WTC11 (cell line): ENCODE results near the gene ACO2. TPM values are rescaled to one million over a fixed set of nuclear protein-coding genes. Genes with fewer than 3 reads are reported as not detected.

Source experiments
- ATAC-seq: fragments of 200-7000 bp; cut with Tn5 transposase; 2 replicates; pipeline ENCODE4 v1.10.0; 2021; ENCODE audit warnings: mild to moderate bottlenecking, moderate library complexity
- CTCF ChIA-PET: fragments of 300-600 bp; sonication (Branson Sonifier 250); formaldehyde crosslinking; loops from one replicate; lab custom pipeline; 2021; ENCODE audit warnings: antibody characterized with exemption; lab: Charles Lee
- POLR2A ChIA-PET: fragments of 350-600 bp; sonication (Branson Sonifier 250); formaldehyde crosslinking; loops from one replicate; lab custom pipeline; 2021; ENCODE audit warnings: antibody characterized with exemption; lab: Charles Lee
- DNase-seq: peaks from one replicate; pipeline ENCODE4 v3.0.0; 2021; ENCODE audit warnings: low spot score
- H3K27ac Mint-ChIP-seq: 2 replicates; pipeline ENCODE4 v1.8.0; 2021; ENCODE audit warnings: mixed read lengths
- H3K27me3 Mint-ChIP-seq: 2 replicates; pipeline ENCODE4 v1.8.0; 2021; ENCODE audit warnings: low read depth, mild to moderate bottlenecking, moderate library complexity, mixed read lengths
- H3K36me3 Mint-ChIP-seq: 2 replicates; pipeline ENCODE4 v1.8.0; 2021; ENCODE audit warnings: mixed read lengths
- H3K4me1 Mint-ChIP-seq: 2 replicates; pipeline ENCODE4 v1.8.0; 2022; ENCODE audit warnings: mixed read lengths
- H3K4me3 Mint-ChIP-seq: 2 replicates; pipeline ENCODE4 v1.8.0; 2021; ENCODE audit warnings: mild to moderate bottlenecking, moderate library complexity, mixed read lengths
- H3K9me3 Mint-ChIP-seq: 2 replicates; pipeline ENCODE4 v1.8.0; 2021; ENCODE audit warnings: mixed read lengths
- CBFB ChIP-seq: sonication (generic); formaldehyde crosslinking; IDR thresholded peaks from 2 replicates; pipeline ENCODE4 v1.8.1; 2022; ENCODE audit warnings: mild to moderate bottlenecking, low read depth, missing genetic modification reagents
- FOXK1 ChIP-seq: sonication (generic); formaldehyde crosslinking; IDR thresholded peaks from 2 replicates; pipeline ENCODE4 v1.8.0; 2022; ENCODE audit warnings: mild to moderate bottlenecking, moderate library complexity, missing genetic modification reagents
- GRHL2 ChIP-seq: fragments of 250-450 bp; sonication (Bioruptor Pico); IDR thresholded peaks from 2 replicates; pipeline ENCODE4 v1.8.0; 2022; ENCODE audit warnings: mild to moderate bottlenecking, moderate library complexity; ENCODE audit not compliant: insufficient replicate concordance, severe bottlenecking
- JAZF1 ChIP-seq: fragments of 250-450 bp; sonication (Bioruptor Pico); IDR thresholded peaks from 2 replicates; pipeline ENCODE4 v1.9.0; 2021; ENCODE audit warnings: moderate library complexity, mild to moderate bottlenecking, inconsistent platforms
- MXD4 ChIP-seq: fragments of 250-450 bp; sonication (Bioruptor Pico); IDR thresholded peaks from 2 replicates; pipeline ENCODE4 v1.8.0; 2021; ENCODE audit warnings: mild to moderate bottlenecking, moderate library complexity, borderline replicate concordance
- NR1H2 ChIP-seq: sonication (generic); formaldehyde crosslinking; IDR thresholded peaks from 2 replicates; pipeline ENCODE4 v1.9.0; 2021; ENCODE audit warnings: mild to moderate bottlenecking, moderate library complexity, missing genetic modification reagents
- RORB ChIP-seq: fragments of 250-450 bp; sonication (Bioruptor Pico); IDR thresholded peaks from 2 replicates; pipeline ENCODE4 v1.9.0; 2021; ENCODE audit warnings: mild to moderate bottlenecking
- SMAD3 ChIP-seq: sonication (generic); formaldehyde crosslinking; IDR thresholded peaks from 2 replicates; pipeline ENCODE4 v1.8.0; 2022; ENCODE audit warnings: missing genetic modification reagents, mild to moderate bottlenecking, borderline replicate concordance
- ZNF396 ChIP-seq: fragments of 250-450 bp; sonication (Bioruptor Pico); IDR thresholded peaks from 2 replicates; pipeline ENCODE4 v1.8.0; 2021; ENCODE audit warnings: mild to moderate bottlenecking, moderate library complexity, borderline replicate concordance
- ZNF416 ChIP-seq: fragments of 250-450 bp; sonication (Bioruptor Pico); IDR thresholded peaks from 2 replicates; pipeline ENCODE4 v1.9.0; 2021; ENCODE audit warnings: mild to moderate bottlenecking, inconsistent platforms
- ZNF423 ChIP-seq: fragments of 250-450 bp; sonication (Bioruptor Pico); IDR thresholded peaks from 2 replicates; pipeline ENCODE4 v2.1.2; 2022; ENCODE audit warnings: mild to moderate bottlenecking, moderate library complexity
- ZNF671 ChIP-seq: fragments of 250-450 bp; sonication (Bioruptor Pico); IDR thresholded peaks from 2 replicates; pipeline ENCODE4 v1.8.0; 2021; ENCODE audit warnings: mild to moderate bottlenecking
- total RNA-seq: library from RNA; stranded (reverse); gene quantifications from 3 replicates; pipeline ENCODE4 v1.2.3, GENCODE V29; 2021
- TF ChIP-seq, protein P1 (sequence below): sonication (generic); formaldehyde crosslinking; IDR thresholded peaks from 2 replicates; pipeline ENCODE4 v1.8.0; 2023; ENCODE audit warnings: mild to moderate bottlenecking, missing genetic modification reagents
- TF ChIP-seq, protein P2 (sequence below): sonication (generic); formaldehyde crosslinking; IDR thresholded peaks from 2 replicates; pipeline ENCODE4 v1.8.0; 2022; ENCODE audit warnings: missing genetic modification reagents
- TF ChIP-seq, protein P3 (sequence below): sonication (generic); formaldehyde crosslinking; IDR thresholded peaks from 2 replicates; pipeline ENCODE4 v1.8.1; 2022; ENCODE audit warnings: mild to moderate bottlenecking, moderate library complexity, missing genetic modification reagents
- TF ChIP-seq, protein P4 (sequence below): sonication (generic); formaldehyde crosslinking; IDR thresholded peaks from 2 replicates; pipeline ENCODE4 v1.8.1; 2023; ENCODE audit warnings: mild to moderate bottlenecking, missing genetic modification reagents
- TF ChIP-seq, protein P5 (sequence below): sonication (generic); formaldehyde crosslinking; IDR thresholded peaks from 2 replicates; pipeline ENCODE4 v1.8.1; 2023; ENCODE audit warnings: mild to moderate bottlenecking, missing genetic modification reagents, moderate library complexity
- TF ChIP-seq, protein P6 (sequence below): sonication (generic); formaldehyde crosslinking; IDR thresholded peaks from 2 replicates; pipeline ENCODE4 v1.8.1; 2023; ENCODE audit warnings: mild to moderate bottlenecking, missing genetic modification reagents, moderate library complexity
- TF ChIP-seq, protein P7 (sequence below): fragments of 250-450 bp; sonication (Bioruptor Pico); IDR thresholded peaks from 2 replicates; pipeline ENCODE4 v2.1.2; 2022; ENCODE audit warnings: mild to moderate bottlenecking, moderate library complexity
- TF ChIP-seq, protein P8 (sequence below): sonication (generic); formaldehyde crosslinking; IDR thresholded peaks from 2 replicates; pipeline ENCODE4 v1.8.1; 2023; ENCODE audit warnings: mild to moderate bottlenecking, missing genetic modification reagents

ACO2 gene
- total RNA-seq, 1 experiment from 2014 or later, result 104 TPM

DNA sequence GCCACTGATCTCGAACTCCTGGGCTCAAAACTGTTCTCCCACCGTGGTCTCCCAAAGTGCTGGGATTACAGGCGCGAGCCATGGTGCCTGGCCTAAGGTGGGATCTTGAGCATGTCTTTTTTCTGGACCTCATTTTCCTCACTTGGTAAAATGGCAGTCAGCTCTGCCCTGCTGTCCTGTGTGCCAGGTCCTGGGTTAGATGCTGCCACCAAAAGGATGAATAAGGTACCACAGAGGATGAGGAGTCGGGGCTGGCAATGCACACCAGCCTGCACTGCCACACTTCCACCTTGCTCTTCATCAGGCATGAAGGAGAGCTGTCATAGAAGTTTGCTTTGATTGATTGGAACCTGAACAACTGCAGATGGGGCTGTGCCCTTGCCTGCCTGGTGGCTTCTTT lies 32.3 kb downstream of the ACO2 start (continued):
- TF ChIP-seq, protein P1, sequence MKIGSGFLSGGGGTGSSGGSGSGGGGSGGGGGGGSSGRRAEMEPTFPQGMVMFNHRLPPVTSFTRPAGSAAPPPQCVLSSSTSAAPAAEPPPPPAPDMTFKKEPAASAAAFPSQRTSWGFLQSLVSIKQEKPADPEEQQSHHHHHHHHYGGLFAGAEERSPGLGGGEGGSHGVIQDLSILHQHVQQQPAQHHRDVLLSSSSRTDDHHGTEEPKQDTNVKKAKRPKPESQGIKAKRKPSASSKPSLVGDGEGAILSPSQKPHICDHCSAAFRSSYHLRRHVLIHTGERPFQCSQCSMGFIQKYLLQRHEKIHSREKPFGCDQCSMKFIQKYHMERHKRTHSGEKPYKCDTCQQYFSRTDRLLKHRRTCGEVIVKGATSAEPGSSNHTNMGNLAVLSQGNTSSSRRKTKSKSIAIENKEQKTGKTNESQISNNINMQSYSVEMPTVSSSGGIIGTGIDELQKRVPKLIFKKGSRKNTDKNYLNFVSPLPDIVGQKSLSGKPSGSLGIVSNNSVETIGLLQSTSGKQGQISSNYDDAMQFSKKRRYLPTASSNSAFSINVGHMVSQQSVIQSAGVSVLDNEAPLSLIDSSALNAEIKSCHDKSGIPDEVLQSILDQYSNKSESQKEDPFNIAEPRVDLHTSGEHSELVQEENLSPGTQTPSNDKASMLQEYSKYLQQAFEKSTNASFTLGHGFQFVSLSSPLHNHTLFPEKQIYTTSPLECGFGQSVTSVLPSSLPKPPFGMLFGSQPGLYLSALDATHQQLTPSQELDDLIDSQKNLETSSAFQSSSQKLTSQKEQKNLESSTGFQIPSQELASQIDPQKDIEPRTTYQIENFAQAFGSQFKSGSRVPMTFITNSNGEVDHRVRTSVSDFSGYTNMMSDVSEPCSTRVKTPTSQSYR (CRISPR knock-in tag), result no peak
- TF ChIP-seq, all 79 proteins: peak for 0

DNA sequence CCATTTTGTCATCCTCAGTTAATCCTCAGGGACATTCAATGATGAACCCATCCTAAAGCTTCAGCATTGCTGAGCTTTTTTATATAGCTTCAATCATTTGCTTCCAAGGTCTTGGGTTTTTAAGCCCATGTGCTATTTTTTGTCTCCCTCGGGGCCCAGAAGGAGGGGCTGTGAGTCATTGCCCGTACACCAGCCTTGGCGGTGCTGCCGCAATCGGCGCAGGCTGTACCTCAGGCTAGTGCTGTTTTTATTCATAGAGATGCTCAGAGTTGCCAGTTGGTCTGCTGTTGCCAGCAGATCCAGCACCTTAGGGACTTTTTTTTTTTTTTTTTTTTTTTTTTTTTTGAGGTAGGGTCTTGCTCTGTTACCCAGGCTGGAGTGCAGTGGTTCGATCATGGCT lies 35.5 kb downstream of the ACO2 start:
- ATAC-seq, result no peak
- no peak overlapping the region for H3K4me3 Mint-ChIP-seq

DNA sequence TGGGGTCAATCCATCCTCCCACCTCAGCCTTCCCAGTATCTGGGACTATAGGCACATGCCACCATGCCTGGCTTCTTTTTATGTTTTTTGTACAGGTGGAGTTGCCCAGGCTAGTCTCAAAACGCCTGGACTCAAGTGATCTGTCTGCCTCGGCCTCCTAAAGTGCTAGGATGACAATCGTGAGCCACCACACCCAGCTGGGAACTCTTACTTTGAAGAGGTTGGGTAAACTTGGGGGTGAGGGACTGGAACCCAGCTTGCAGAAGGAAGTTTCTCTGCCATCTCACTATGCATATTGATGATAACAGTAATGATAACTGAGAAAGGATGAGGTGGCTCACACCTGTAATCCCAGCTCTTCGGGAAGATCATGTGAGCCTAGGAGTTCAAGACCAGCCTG lies 35.9 kb downstream of the ACO2 start:
- ChIA-PET CTCF (interaction anchor here (0.7 to 3.3 kb wide), 3 partner anchors 13 to 101 kb away, joined by 3 to 11 read pairs (median 3); no protein-coding TSS in a partner anchor), POLR2A (interaction anchor here (1.1 to 1.4 kb wide), 2 partner anchors 23 to 36 kb away, joined by 3 to 4 read pairs; partner anchors contain the start of genes ACO2 and PHF5A)
- no peaks in the 10 kb centered on the region for H3K9me3 Mint-ChIP-seq
- H3K27ac Mint-ChIP-seq, result no peak overlapping the region; the same call in 1 of the 2 replicates
- ATAC-seq, result no peak
- peaks cover 30% of the 10 kb centered on the region for H3K36me3 Mint-ChIP-seq
- H3K27me3 Mint-ChIP-seq, result no peaks in the 10 kb centered on the region
- no peak overlapping the region for H3K4me3 Mint-ChIP-seq
- no peak for DNase-seq
- no peaks in the 10 kb centered on the region for H3K4me1 Mint-ChIP-seq
- TF ChIP-seq CBFB (CRISPR knock-in tag) (no peak), GRHL2 (CRISPR knock-in tag) (no peak), FOXK1 (CRISPR knock-in tag) (no peak), SMAD3 (no peak), NR1H2 (CRISPR knock-in tag) (no peak), ZNF671 (CRISPR knock-in tag) (no peak)
- TF ChIP-seq, protein P2, sequence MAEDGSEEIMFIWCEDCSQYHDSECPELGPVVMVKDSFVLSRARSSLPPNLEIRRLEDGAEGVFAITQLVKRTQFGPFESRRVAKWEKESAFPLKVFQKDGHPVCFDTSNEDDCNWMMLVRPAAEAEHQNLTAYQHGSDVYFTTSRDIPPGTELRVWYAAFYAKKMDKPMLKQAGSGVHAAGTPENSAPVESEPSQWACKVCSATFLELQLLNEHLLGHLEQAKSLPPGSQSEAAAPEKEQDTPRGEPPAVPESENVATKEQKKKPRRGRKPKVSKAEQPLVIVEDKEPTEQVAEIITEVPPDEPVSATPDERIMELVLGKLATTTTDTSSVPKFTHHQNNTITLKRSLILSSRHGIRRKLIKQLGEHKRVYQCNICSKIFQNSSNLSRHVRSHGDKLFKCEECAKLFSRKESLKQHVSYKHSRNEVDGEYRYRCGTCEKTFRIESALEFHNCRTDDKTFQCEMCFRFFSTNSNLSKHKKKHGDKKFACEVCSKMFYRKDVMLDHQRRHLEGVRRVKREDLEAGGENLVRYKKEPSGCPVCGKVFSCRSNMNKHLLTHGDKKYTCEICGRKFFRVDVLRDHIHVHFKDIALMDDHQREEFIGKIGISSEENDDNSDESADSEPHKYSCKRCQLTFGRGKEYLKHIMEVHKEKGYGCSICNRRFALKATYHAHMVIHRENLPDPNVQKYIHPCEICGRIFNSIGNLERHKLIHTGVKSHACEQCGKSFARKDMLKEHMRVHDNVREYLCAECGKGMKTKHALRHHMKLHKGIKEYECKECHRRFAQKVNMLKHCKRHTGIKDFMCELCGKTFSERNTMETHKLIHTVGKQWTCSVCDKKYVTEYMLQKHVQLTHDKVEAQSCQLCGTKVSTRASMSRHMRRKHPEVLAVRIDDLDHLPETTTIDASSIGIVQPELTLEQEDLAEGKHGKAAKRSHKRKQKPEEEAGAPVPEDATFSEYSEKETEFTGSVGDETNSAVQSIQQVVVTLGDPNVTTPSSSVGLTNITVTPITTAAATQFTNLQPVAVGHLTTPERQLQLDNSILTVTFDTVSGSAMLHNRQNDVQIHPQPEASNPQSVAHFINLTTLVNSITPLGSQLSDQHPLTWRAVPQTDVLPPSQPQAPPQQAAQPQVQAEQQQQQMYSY (CRISPR knock-in tag), result no peak
- TF ChIP-seq, protein P3, sequence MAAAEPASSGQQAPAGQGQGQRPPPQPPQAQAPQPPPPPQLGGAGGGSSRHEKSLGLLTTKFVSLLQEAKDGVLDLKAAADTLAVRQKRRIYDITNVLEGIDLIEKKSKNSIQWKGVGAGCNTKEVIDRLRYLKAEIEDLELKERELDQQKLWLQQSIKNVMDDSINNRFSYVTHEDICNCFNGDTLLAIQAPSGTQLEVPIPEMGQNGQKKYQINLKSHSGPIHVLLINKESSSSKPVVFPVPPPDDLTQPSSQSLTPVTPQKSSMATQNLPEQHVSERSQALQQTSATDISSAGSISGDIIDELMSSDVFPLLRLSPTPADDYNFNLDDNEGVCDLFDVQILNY, result no peak
- TF ChIP-seq, protein P4, sequence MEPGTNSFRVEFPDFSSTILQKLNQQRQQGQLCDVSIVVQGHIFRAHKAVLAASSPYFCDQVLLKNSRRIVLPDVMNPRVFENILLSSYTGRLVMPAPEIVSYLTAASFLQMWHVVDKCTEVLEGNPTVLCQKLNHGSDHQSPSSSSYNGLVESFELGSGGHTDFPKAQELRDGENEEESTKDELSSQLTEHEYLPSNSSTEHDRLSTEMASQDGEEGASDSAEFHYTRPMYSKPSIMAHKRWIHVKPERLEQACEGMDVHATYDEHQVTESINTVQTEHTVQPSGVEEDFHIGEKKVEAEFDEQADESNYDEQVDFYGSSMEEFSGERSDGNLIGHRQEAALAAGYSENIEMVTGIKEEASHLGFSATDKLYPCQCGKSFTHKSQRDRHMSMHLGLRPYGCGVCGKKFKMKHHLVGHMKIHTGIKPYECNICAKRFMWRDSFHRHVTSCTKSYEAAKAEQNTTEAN (CRISPR knock-in tag), result no peak
- TF ChIP-seq, protein P5, sequence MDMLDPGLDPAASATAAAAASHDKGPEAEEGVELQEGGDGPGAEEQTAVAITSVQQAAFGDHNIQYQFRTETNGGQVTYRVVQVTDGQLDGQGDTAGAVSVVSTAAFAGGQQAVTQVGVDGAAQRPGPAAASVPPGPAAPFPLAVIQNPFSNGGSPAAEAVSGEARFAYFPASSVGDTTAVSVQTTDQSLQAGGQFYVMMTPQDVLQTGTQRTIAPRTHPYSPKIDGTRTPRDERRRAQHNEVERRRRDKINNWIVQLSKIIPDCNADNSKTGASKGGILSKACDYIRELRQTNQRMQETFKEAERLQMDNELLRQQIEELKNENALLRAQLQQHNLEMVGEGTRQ (CRISPR knock-in tag), result no peak

More for the DNA sequence above, 35.5 kb downstream of the ACO2 start:
- H3K27ac Mint-ChIP-seq, result no peak overlapping the region
- DNase-seq, result no peak
- no peaks in the 10 kb centered on the region for H3K9me3 Mint-ChIP-seq
- no peak for TF ChIP-seq ZNF396
- TF ChIP-seq, protein P6, sequence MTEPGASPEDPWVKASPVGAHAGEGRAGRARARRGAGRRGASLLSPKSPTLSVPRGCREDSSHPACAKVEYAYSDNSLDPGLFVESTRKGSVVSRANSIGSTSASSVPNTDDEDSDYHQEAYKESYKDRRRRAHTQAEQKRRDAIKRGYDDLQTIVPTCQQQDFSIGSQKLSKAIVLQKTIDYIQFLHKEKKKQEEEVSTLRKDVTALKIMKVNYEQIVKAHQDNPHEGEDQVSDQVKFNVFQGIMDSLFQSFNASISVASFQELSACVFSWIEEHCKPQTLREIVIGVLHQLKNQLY (CRISPR knock-in tag), result no peak
- TF ChIP-seq, protein P7, sequence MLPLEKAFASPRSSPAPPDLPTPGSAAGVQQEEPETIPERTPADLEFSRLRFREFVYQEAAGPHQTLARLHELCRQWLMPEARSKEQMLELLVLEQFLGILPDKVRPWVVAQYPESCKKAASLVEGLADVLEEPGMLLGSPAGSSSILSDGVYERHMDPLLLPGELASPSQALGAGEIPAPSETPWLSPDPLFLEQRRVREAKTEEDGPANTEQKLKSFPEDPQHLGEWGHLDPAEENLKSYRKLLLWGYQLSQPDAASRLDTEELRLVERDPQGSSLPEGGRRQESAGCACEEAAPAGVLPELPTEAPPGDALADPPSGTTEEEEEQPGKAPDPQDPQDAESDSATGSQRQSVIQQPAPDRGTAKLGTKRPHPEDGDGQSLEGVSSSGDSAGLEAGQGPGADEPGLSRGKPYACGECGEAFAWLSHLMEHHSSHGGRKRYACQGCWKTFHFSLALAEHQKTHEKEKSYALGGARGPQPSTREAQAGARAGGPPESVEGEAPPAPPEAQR (CRISPR knock-in tag), result no peak
- no peak for TF ChIP-seq RORB (CRISPR knock-in tag)
- TF ChIP-seq ZNF423, result no peak
- TF ChIP-seq, protein P8, sequence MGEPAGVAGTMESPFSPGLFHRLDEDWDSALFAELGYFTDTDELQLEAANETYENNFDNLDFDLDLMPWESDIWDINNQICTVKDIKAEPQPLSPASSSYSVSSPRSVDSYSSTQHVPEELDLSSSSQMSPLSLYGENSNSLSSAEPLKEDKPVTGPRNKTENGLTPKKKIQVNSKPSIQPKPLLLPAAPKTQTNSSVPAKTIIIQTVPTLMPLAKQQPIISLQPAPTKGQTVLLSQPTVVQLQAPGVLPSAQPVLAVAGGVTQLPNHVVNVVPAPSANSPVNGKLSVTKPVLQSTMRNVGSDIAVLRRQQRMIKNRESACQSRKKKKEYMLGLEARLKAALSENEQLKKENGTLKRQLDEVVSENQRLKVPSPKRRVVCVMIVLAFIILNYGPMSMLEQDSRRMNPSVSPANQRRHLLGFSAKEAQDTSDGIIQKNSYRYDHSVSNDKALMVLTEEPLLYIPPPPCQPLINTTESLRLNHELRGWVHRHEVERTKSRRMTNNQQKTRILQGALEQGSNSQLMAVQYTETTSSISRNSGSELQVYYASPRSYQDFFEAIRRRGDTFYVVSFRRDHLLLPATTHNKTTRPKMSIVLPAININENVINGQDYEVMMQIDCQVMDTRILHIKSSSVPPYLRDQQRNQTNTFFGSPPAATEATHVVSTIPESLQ (CRISPR knock-in tag), result no peak
- TF ChIP-seq FOXK1 (CRISPR knock-in tag), result no peak
- no peak for TF ChIP-seq ZNF416
- no peak for TF ChIP-seq JAZF1
- no peak for TF ChIP-seq MXD4 (CRISPR knock-in tag)
- POLR2A ChIA-PET, result no interaction called here
- H3K27me3 Mint-ChIP-seq, result no peaks in the 10 kb centered on the region
- H3K36me3 Mint-ChIP-seq, result peaks cover 32% of the 10 kb centered on the region
- H3K4me1 Mint-ChIP-seq, result no peaks in the 10 kb centered on the region
- CTCF ChIA-PET, result interaction anchor here (0.7 to 3.3 kb wide), 2 partner anchors 100 to 216 kb away, joined by 4 to 11 read pairs; no protein-coding TSS in a partner anchor
